Measurements from ENCODE around the gene MYMK.

- no peak for TF ChIP-seq CTCF (IDR thresholded peaks at IDR 0.05; ENCODE audit: borderline replicate concordance, extremely low read depth, low read length, poor library complexity, severe bottlenecking)
- TF ChIP-seq EZH2 (IDR thresholded peaks at IDR 0.05; ENCODE audit: borderline replicate concordance, low read depth, low read length, severe bottlenecking): no peak
Measured at GRCh38 chr9:133465984-133466383, 58.8 kb downstream of the MYMK start.

Measured in DND-41 (cell line).